ENCODE results near the gene SNAP29.
"Not testable (repeated sequence)": the region's sequence is repeated elsewhere in the genome, so short reads cannot be mapped to it uniquely, and the experiment has no call there.

SNAP29 gene

DNA sequence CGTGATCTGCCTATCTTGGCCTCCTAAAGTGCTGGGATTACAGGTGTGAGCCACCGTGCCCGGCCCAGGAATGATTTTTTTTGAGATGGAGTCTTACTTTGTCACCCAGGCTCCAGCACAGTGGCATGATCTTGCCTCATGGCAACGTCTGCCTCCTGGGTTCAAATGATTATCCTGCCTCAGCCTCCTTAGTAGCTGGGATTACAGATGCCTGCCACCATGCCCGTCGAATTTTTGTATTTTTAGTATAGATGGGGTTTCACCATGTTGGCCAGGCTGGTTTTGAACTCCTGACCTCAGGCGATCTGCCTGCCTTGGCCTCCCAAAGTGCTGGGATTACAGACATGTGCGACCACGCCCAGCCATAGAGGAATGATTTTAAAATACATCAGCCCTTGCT lies 76.2 kb downstream of the SNAP29 start:
- DNase-seq: not testable (repeated sequence)

- not testable (repeated sequence) for DNase-seq
Observed at GRCh38 chr22:20935780-20936539, 77.2 kb downstream of the SNAP29 start.

GRCh38 chr22:20937031-20937793 lies 78.4 kb downstream of the SNAP29 start:
- no peak for DNase-seq

- DNase-seq: no peak
Observed at GRCh38 chr22:20937794-20938671, 79.2 kb downstream of the SNAP29 start.

- not testable (repeated sequence) for DNase-seq
Observed at GRCh38 chr22:20939457-20940185, 80.8 kb downstream of the SNAP29 start.

DNA sequence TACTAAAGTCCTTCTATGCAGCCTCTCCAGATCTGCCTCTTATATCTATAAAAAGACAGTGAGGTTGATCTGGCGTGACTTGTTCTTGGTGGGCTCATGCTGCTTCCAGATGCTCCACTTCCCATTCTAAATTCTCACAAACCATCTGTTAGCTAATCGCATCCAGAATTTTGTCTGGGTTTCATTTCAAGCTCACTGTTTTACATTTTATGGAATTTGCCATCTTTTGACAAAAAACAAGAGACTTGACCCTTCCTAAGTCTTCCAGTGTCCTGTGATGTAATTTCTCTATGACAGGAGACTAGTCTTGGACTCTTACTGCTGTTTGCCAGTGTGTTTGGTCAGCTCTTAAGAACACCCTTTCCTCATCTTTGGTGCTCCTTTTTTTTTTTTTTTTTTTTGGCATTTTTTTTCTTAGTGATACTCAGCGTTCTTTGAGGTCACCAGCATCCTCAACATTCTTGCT lies 81.4 kb downstream of the SNAP29 start:
- no peak for DNase-seq

Measured in NCI-H226 (cell line).